CD4-positive, CD25-positive, alpha-beta regulatory T cell (primary cell): ENCODE data around the gene WNT9A. TPM values are rescaled to one million over a fixed set of nuclear protein-coding genes. Genes with fewer than 3 reads are reported as not detected.
"Not testable (repeated sequence)": the region's sequence is repeated elsewhere in the genome, so short reads cannot be mapped to it uniquely, and the experiment has no call there.

Experiments
- ATAC-seq, 2 donors: fragments of 150-1000 bp; cut with Tn5 transposase; one replicate each; pipeline ENCODE4 v1.10.0; 2021; ENCODE audit warnings: low read depth in 2 of 2, moderate number of reproducible peaks in 2 of 2, moderate library complexity in 1 of 2
- DNase-seq, 3 donors: peaks; one replicate each; pipeline versions ENCODE4 v3.0.0 to v3.0.0-alpha.2; 2012 to 2022; ENCODE audit warnings: mixed read lengths in 1 of 3
- H3K27ac ChIP-seq: one replicate; pipeline ENCODE4 v1.7.0; 2013; ENCODE audit warnings: mild to moderate bottlenecking, low read length; ENCODE audit not compliant: insufficient read depth, poor library complexity, severe bottlenecking
- H3K27me3 ChIP-seq: one replicate; pipeline ENCODE4 v1.7.0; 2013; ENCODE audit warnings: low read length; ENCODE audit not compliant: control insufficient read depth, insufficient read depth
- H3K36me3 ChIP-seq: one replicate; pipeline ENCODE4 v1.7.0; 2013; ENCODE audit warnings: mild to moderate bottlenecking, low read length, moderate library complexity; ENCODE audit not compliant: control insufficient read depth, insufficient read depth
- H3K4me1 ChIP-seq: 2 replicates; pipeline ENCODE4 v1.7.0; 2013; ENCODE audit warnings: mild to moderate bottlenecking, low read length; ENCODE audit not compliant: insufficient read depth, control insufficient read depth, poor library complexity, severe bottlenecking
- H3K4me3 ChIP-seq: one replicate; pipeline ENCODE4 v1.7.0; 2013; ENCODE audit warnings: low read depth, mild to moderate bottlenecking, low read length, moderate library complexity
- H3K9me3 ChIP-seq, 2 experiments: 1 replicate in 1 of 2; 2 replicates in 1 of 2; pipeline ENCODE4 v1.7.0; 2013; ENCODE audit warnings: low read length in 2 of 2, mild to moderate bottlenecking in 1 of 2, moderate library complexity in 1 of 2; ENCODE audit not compliant: control insufficient read depth in 2 of 2
- H3K27ac Mint-ChIP-seq, 3 donors: one replicate each; pipeline ENCODE4 v1.8.0; 2020 to 2022; ENCODE audit warnings: mild to moderate bottlenecking in 3 of 3, mixed read lengths in 3 of 3, moderate library complexity in 2 of 3
- H3K27me3 Mint-ChIP-seq: one replicate; pipeline ENCODE4 v1.8.0; 2022; ENCODE audit warnings: mild to moderate bottlenecking, mixed read lengths
- H3K36me3 Mint-ChIP-seq: one replicate; pipeline ENCODE4 v1.8.0; 2020; ENCODE audit warnings: mixed read lengths
- H3K4me1 Mint-ChIP-seq, 4 donors: one replicate each; pipeline ENCODE4 v1.8.0; 2020 to 2022; ENCODE audit warnings: mixed read lengths in 4 of 4, mild to moderate bottlenecking in 1 of 4
- H3K4me3 Mint-ChIP-seq, 4 donors: one replicate each; pipeline ENCODE4 v1.8.0; 2020 to 2022; ENCODE audit warnings: mild to moderate bottlenecking in 4 of 4, mixed read lengths in 4 of 4, moderate library complexity in 3 of 4
- H3K9me3 Mint-ChIP-seq, 7 donors: one replicate each; pipeline ENCODE4 v1.8.0; 2020 to 2022; ENCODE audit warnings: mixed read lengths in 7 of 7, mild to moderate bottlenecking in 3 of 7, moderate library complexity in 2 of 7
- polyA plus RNA-seq, 4 donors: library from polyadenylated mRNA; unstranded; fragments of 300-500 nt; fragmentation: Illumina TruSeq; gene quantifications; one replicate each; pipeline ENCODE4 v1.2.3, GENCODE V29; 2021
- total RNA-seq: library from RNA; stranded (reverse); gene quantifications from one replicate; pipeline ENCODE4 v1.2.3, GENCODE V29; 2022

Gene WNT9A
- total and polyA plus RNA-seq, 5 donors from 2014 or later, result 0.20 TPM; not detected in 4

GRCh38 chr1:227883641-227884301 is 64.0 kb downstream of the WNT9A start:
- H3K4me3 Mint-ChIP-seq, result peak overlapping the region in 1 of 4 donors; percentile 26
- H3K27me3 Mint-ChIP-seq, result peaks cover 12% of the 10 kb centered on the region
- H3K27ac Mint-ChIP-seq, result peak overlapping the region in 1 of 3 donors; percentile 92
- Histone ChIP-seq H3K36me3 (no peaks in the 10 kb centered on the region), H3K27me3 (no peaks in the 10 kb centered on the region), H3K9me3 (no peaks in the 10 kb centered on the region), H3K4me1 (peaks cover 55% of the 10 kb centered on the region), H3K4me3 (no peak overlapping the region), H3K27ac (no peak overlapping the region)
- no peak for DNase-seq
- peaks cover 0 to 44% (median 6%) of the 10 kb centered on the region in 4 donors for H3K4me1 Mint-ChIP-seq
- H3K36me3 Mint-ChIP-seq, result no peaks in the 10 kb centered on the region
- ATAC-seq, result no peak
- no peaks in the 10 kb centered on the region for H3K9me3 Mint-ChIP-seq

GRCh38 chr1:227883073-227883520 is 64.6 kb downstream of the WNT9A start:
- Mint-ChIP-seq H3K36me3 (no peaks in the 10 kb centered on the region), H3K4me3 (peak overlapping the region in 1 of 4 donors; percentile 51), H3K4me1 (peaks cover 0 to 44% (median 6%) of the 10 kb centered on the region in 4 donors), H3K27me3 (peaks cover 13% of the 10 kb centered on the region), H3K27ac (peak overlapping the region in 2 of 3 donors; percentile 65 to 71), H3K9me3 (no peaks in the 10 kb centered on the region)
- Histone ChIP-seq H3K4me1 (peaks cover 52% of the 10 kb centered on the region), H3K9me3 (no peaks in the 10 kb centered on the region), H3K27me3 (no peaks in the 10 kb centered on the region), H3K36me3 (no peaks in the 10 kb centered on the region), H3K4me3 (no peak overlapping the region), H3K27ac (no peak overlapping the region)
- ATAC-seq (no peak), DNase-seq (no peak)

DNA sequence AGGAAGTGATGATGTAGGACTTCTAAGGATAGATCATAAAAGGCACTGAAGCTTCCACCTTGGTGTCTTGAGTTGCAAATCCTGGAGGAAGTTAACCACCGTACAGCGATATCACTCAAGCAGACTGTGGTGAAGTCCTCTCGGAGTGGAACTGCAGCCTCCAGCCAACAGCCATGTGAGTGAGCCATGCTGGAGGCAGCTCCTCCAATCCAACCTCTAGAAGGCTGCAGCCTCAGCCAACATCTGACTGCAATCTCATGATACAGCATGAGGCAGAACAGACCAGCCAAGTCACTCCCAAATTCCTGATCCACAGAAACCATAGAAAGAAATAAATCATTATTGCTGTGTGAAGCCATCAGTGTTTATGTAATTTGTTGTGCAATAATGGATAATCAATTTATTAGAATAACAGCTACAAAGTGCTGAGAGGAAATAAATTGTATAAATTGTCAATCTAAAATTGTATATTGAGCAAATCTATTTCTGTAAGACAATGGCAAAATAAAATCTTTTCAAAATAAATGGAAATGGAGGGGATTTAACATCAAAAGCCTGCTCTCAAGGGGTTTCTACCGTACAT is 67.3 kb downstream of the WNT9A start:
- no peaks in the 10 kb centered on the region for H3K27me3 ChIP-seq
- peaks cover 25% of the 10 kb centered on the region for H3K4me1 ChIP-seq
- Mint-ChIP-seq H3K4me3 (no peak overlapping the region), H3K4me1 (peaks cover 0 to 30% (median 4%) of the 10 kb centered on the region in 4 donors), H3K27me3 (peaks cover 26% of the 10 kb centered on the region), H3K27ac (peak overlapping the region in 1 of 3 donors; percentile 7), H3K36me3 (no peaks in the 10 kb centered on the region), H3K9me3 (peaks cover 0 to 1% (median 0%) of the 10 kb centered on the region in 7 donors)
- no peak overlapping the region for H3K27ac ChIP-seq
- no peaks in the 10 kb centered on the region for H3K9me3 ChIP-seq
- no peak for ATAC-seq
- no peaks in the 10 kb centered on the region for H3K36me3 ChIP-seq
- H3K4me3 ChIP-seq, result no peak overlapping the region
- DNase-seq, result no peak

DNA sequence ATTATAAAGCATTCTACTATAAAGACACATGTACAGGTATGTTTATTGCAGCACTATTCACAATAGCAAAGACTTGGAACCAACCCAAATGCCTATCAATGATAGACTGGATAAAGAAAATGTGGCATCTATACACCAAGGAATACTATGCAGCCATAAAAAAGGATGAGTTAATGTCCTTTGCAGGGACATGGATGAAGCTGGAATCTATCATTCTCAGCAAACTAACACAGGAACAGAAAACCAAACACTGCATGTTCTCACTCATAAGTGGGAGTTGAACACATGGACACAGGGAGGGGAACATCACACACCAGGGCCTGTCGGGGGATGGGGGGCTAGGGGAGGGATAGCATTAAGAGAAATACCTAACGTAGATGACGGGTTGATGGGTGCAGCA is 69.9 kb downstream of the WNT9A start:
- not testable (repeated sequence) for H3K27ac ChIP-seq, H3K4me1 ChIP-seq, H3K27ac Mint-ChIP-seq, H3K4me3 Mint-ChIP-seq, H3K9me3 ChIP-seq, H3K27me3 ChIP-seq, H3K36me3 ChIP-seq, H3K4me3 ChIP-seq, H3K36me3 Mint-ChIP-seq, ATAC-seq, DNase-seq, H3K9me3 Mint-ChIP-seq
- H3K27me3 Mint-ChIP-seq, result peaks cover 40% of the 10 kb centered on the region
- H3K4me1 Mint-ChIP-seq, result peaks cover 0 to 22% (median 2%) of the 10 kb centered on the region in 4 donors

DNA sequence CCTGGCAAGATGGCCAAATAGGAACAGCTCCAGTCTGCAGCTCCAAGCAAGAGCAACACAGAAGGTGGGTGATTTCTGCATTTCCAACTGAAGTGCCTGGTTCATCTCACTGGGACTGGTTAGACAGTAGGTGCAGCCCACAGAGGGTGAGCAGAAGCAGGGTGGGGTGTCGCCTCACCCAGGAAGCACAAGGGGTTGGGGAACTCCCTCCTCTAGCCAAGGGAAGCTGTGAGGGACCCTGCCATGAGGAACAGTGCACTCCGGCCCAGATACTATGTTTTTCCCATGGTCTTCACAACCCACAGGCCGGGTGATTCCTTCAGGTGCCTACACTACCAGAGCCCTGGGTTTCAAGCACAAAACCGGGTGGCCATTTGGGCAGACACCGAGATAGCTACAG is 75.8 kb downstream of the WNT9A start:
- Mint-ChIP-seq H3K4me3 (peak overlapping the region in 1 of 4 donors; percentile 6), H3K27me3 (peaks cover 25% of the 10 kb centered on the region), H3K27ac (peak overlapping the region in 1 of 3 donors; percentile 27), H3K4me1 (peaks cover 10 to 49% (median 20%) of the 10 kb centered on the region in 4 donors)
- H3K9me3 Mint-ChIP-seq, H3K27me3 ChIP-seq, H3K27ac ChIP-seq, H3K4me3 ChIP-seq, ATAC-seq, H3K9me3 ChIP-seq, H3K36me3 ChIP-seq, DNase-seq, H3K36me3 Mint-ChIP-seq: not testable (repeated sequence)
- peaks cover 30% of the 10 kb centered on the region for H3K4me1 ChIP-seq

DNA sequence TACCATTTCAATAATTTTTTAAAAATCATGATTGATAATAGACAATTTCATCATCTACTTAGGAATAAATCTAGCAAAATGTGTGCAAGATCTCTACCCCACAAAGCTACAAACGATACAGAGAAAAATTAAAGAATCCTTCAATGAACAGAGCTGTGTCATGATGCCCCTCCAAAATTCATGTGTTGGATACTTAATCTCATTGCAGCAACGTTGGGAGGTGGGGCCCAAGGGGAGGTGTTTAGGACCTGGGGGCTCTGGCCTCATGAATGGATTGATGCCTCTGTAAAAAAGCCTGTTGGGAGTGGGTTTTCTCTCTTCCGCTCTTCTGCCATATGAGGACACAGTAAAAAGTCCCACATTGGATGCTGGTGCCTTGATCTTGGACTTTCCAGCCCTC is 77.4 kb downstream of the WNT9A start:
- peaks cover 15% of the 10 kb centered on the region for H3K27me3 Mint-ChIP-seq
- Histone ChIP-seq H3K9me3 (no peaks in the 10 kb centered on the region), H3K27ac (no peak overlapping the region), H3K36me3 (no peaks in the 10 kb centered on the region), H3K4me3 (peak overlapping the region; percentile 52), H3K27me3 (no peaks in the 10 kb centered on the region), H3K4me1 (peaks cover 30% of the 10 kb centered on the region)
- ATAC-seq, result no peak
- peaks cover 0 to 10% (median 2%) of the 10 kb centered on the region in 7 donors for H3K9me3 Mint-ChIP-seq
- H3K4me1 Mint-ChIP-seq, result peaks cover 10 to 50% (median 20%) of the 10 kb centered on the region in 4 donors
- no peak for DNase-seq
- H3K4me3 Mint-ChIP-seq, result peak overlapping the region; percentile 22 to 85 (median 64)
- H3K36me3 Mint-ChIP-seq, result peaks cover 6% of the 10 kb centered on the region
- peak overlapping the region; percentile 32 to 86 (median 70) for H3K27ac Mint-ChIP-seq

DNA sequence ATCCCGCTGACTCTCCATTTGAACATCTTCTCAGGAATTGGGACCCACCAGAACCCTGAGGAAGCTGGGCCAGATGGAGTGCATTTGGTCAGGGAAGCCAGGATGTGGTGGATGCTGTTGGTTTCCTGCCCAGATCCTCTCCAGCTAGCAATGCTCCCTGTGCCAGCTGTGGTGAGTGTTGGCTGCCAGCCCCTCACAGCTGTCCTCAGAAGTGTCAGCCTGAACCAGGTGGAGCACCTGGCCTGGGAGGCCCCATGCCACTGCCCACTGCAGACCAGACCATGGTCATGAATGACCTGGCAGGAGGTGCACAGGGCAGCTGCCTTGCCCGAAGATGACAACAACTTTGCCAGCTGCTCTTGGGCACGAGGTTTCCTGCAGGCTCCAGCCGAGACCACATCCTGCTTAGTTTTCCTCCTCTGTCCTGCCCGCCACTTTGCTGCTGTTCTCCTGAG is 77.9 kb downstream of the WNT9A start:
- Histone ChIP-seq H3K4me1 (peaks cover 30% of the 10 kb centered on the region), H3K36me3 (no peaks in the 10 kb centered on the region), H3K27ac (no peak overlapping the region), H3K27me3 (no peaks in the 10 kb centered on the region), H3K9me3 (peaks cover 0 to 3% of the 10 kb centered on the region in 2 experiments), H3K4me3 (peak overlapping the region; percentile 52)
- ATAC-seq, result peak; percentile 42 to 43
- Mint-ChIP-seq H3K36me3 (peaks cover 6% of the 10 kb centered on the region), H3K4me1 (peaks cover 10 to 50% (median 20%) of the 10 kb centered on the region in 4 donors), H3K27ac (peak overlapping the region; percentile 17 to 86 (median 70)), H3K27me3 (peaks cover 10% of the 10 kb centered on the region), H3K9me3 (peaks cover 0 to 9% (median 2%) of the 10 kb centered on the region in 7 donors), H3K4me3 (peak overlapping the region in 3 of 4 donors; percentile 63 to 85 (median 64))
- peak in 1 of 3 donors; percentile 65 for DNase-seq
